Measurements from ENCODE around the gene POMT2.
"Not testable (repeated sequence)": the region's sequence is repeated elsewhere in the genome, so short reads cannot be mapped to it uniquely, and the experiment has no call there.

The POMT2 gene

GRCh38 chr14:77323571-77323970, 2.9 kb upstream of the POMT2 start:
- DNase-seq, result no peak

DNA sequence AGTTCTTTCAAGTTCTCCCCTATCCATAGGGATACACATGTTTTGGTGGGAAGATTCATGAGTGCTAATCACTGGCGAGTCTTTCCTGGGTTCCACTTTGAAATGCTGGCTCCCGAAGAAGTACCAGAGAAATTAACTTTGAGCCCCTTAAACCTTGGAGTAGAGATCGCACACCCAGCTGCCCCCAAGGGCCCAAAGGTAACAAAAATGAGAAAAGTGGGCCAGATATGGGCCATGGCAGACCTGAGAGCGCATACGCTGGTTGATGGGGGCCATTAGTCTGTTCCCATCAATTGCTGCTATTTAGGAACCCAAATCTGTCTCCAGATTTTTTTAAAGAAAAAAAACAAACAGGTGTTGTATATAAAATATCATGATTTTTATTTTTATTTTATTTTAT, 2.3 kb upstream of the POMT2 start:
- DNase-seq, result no peak

DNA sequence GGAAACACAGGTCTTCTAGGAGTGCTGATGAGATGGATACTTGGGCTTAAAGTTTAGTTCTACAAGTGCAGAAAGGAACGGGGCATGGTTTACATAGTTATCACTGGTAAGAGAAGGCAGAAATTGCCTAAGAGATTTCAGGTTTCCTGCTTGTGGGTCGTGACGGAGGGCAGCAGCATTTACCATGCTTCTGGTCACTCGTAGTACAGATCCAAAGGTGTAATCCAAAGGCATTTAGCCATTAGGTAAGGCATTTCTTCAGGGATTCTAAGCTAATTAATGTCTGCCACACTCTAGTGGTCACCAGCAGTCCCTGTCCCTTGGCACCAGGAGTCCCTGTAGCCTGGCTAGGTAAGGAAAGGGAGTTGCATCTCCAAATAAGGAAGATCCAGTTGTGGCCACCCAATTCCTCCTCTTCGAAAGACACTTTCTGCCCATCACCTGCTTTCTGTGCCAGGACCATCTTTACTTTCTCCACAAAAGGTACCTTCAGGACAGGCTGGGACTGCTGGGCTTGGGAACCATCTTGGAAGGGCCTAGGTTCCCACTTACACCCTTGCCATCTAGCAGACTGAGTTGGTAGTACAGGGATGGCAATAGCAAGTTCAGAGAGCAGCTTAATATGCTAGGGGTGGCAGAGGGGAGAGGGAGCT, 1.7 kb upstream of the POMT2 start:
- no peak for DNase-seq

GRCh38 chr14:77319422-77319821, 1.3 kb downstream of the POMT2 start:
- no peak for DNase-seq

DNA sequence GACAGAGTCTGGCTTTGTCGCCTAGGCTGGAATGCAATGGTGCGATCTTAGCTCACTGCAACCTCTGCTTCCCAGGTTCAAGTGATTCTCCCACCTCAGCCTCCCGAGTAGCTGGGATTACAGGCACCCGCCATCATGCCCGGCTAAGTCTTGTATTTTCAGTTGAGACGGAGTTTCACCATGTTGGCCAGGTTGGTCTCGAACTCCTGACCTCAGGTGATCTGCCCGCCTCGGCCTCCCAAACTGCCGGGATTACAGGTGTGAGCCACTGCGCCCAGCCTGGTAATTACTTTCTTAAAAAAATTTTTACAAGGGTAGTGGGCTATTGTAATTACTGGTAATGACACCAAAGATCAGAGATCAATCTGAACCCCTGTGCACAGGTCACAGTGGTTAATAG, 1.9 kb downstream of the POMT2 start:
- DNase-seq, result not testable (repeated sequence)

DNA sequence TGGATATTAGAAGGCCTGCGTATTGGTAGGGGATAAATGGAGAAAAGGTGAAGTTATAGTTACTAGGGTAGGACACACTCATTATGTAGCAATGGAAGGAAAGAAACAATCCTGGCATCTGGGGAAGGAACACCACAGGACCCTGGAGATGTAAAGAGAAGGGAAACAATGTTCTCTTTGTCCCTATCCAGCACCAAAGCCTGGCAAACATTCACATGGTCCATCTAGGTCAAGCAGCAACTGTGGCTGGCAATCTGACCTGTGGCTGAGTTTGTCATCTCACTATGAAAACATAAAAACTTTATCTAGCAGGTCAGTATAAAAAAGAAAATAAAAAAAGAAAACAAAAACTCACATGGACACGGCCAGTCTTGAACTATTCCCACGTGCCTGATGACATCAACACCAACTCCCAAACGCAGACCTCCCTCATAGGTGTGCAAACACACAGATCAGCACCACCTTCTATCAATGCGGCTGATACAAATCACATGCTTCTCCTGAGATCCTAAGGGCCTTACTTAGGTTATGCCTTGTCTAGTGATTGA, 2.6 kb downstream of the POMT2 start:
- DNase-seq, result no peak

DNA sequence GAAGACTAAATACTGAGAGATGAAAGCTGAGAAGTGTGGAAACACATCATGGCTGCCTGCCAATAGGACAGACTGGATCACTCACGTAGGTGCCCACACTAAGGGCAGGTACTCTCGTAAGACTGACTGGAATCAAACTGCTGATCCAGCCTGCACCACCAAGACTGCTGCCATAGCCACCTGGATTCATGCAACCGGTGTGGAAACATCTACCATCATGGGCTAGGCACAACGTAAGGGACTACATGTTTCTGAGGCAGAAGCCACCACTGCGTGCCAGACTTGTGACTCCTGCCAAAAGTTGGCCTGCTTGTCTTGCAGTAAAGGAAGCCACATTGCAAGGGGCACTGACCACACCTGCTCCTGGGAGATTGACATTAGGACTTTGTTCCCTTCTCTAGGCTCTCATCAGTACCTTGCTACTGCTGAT, 3.8 kb downstream of the POMT2 start:
- peak; percentile 51 for DNase-seq

DNA sequence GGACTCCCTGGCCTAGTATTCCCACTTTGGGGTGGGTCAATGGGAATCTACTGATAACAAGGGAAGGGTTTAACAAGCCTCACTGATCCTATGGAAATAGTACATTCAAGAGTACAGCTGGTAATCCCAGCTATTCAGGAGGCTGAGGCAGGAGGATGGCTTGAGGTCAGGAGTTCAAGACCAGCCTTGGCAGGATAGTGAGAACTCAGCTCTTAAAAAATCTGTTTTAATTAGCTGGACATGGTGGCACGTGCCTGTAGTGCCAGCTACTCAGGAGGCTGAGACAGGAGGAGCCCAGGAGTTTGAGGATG, 4.5 kb downstream of the POMT2 start:
- DNase-seq, result no peak

- peak; percentile 55 for DNase-seq
Observed at GRCh38 chr14:77314539-77315457, 5.9 kb downstream of the POMT2 start.

GRCh38 chr14:77314043-77314442, 6.6 kb downstream of the POMT2 start:
- no peak for DNase-seq

GRCh38 chr14:77313371-77313770, 7.3 kb downstream of the POMT2 start:
- DNase-seq, result no peak

- DNase-seq, result no peak
Observed at GRCh38 chr14:77311217-77311616, 9.5 kb downstream of the POMT2 start.

GRCh38 chr14:77310026-77310425, 10.7 kb downstream of the POMT2 start:
- no peak for DNase-seq

DNA sequence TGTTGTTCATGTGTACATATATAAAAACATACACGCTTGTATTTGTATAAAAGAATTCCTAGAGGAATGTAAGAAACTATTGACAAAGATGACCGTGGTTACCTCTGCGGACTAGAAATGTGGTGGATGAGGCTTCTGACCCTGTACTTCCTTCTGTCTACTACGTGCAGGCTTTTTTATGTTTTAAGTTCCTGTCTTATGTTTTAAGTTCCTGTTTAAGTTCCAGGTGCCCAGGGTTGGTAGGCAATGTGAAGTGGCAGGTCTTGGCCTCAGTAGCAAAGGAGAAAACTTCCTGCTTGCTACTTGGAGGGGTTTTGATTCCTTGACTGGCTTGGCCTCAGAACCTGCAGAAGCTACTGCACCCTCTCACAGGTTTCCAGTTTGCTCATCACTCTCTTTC, 11.6 kb downstream of the POMT2 start:
- DNase-seq, result no peak

GRCh38 chr14:77306851-77307496, 13.7 kb downstream of the POMT2 start:
- DNase-seq, result no peak

DNA sequence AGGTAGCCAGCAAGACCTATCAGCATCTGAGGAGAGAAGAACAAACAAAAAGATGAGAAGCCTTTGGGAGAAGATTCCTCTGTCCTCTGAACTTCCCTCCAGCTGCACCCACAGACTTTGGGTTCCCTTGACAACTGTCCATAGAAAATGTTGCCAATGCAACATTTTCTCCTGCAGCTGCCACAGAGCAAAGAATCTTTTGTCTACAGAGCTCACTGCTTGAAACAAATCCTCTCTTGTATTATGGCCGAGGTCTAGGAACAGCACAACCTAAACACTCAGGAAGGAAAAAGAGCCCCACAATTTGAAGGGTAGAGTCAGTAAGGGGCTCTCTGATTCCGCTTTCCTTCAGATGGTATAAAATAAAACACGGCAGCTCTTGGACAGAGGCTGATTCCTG, 14.3 kb downstream of the POMT2 start:
- no peak for DNase-seq

DNA sequence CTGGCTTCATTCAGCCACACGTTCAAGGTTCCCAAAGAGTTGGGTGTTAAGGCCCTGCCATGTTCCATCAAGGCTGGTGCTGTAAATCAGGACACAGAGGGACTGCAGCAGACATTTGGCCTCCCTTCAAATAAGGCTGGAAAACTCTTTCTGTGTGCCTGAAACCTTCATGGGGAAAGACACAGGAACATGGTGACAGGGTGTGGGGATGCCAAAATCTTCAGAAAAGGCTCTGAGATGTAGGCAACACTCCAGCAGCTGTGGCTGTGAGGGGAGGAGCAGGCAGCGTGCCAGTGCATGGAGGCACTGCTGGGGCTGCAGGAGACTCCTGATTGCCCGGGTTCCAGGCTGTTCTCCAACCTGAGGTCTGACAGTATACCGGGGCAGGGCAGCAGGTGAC, 15.0 kb downstream of the POMT2 start:
- DNase-seq, result no peak

GRCh38 chr14:77303417-77304156, 17.1 kb downstream of the POMT2 start:
- peak; percentile 84 for DNase-seq

DNA sequence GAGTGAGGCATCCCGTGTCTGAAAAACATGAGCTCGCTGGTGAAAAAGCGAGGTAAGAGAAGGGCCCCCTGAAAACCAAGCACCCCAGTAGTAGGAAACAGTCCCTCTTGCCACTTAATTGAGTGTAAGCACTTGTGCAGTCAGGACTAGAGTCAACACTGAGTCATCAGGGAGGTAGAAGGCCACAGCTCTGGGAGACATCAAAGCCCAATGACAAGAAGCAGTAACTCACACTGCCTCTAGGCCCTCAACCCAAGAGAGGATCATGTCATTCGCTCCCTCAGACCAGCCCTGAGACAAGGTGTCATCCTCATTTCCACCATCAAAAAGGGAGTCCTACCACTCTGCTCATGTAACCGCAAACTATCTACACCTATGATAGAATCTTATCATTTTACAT, 17.8 kb downstream of the POMT2 start:
- peak; percentile 16 for DNase-seq

DNA sequence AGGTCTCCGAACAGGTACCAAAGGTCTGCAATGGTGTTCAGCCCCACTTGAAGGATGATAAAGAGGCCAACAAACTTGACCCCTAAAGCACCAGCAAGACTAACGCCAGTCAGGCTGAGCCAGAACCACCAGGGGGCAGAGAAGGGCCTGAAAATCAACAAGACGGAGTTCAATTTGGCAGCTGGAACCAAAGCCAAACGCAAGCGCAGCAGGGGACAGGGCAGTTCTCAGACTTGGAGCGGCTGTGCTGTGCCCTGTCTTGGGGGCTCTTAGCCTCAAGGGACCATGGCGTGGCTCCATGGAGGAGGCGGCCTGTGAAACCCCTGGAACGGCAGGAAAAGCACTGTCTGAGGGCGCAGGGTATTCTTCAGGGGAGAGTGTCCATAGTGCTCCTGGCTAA, 19.6 kb downstream of the POMT2 start:
- peak; percentile 48 for DNase-seq

GRCh38 chr14:77299771-77300170, 20.9 kb downstream of the POMT2 start:
- no peak for DNase-seq

DNA sequence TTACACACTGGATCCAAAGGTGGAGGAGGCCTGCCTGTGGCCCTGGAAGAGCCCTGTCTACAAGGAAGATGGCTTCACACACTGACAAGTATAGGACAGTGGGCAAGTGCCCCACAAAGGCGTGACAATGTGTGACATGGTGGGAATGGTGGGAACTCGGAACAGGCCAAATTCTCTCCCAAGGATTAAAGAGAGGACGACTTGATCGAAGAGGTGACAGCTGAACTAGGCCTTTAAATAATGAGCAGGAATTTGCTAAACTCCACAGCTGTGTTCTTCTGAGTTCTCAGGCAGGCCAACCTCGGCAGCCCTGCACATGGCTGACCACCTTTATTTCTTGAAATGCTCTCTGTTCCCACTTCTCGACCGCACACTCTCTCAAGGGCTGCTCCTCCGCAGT, 23.8 kb downstream of the POMT2 start:
- no peak for DNase-seq

DNA sequence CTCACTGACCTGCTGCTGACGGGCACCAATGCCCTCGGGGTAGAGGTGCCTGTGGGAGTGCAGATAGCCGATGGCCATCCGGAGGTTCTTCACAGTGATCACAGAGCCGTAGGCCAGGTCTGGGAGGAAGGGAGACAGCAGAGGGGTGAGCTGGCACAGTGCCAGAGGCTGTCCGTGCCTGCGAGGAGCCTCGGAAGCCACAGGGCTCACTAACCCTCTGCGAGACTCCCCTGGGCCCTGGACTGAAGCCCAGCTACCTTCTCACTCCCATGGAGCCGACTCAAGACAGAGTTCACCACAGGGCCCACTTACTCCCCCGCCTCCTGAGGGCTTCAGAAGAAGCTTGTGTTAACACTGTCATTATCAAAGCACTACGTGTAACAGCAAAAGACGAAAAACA, 24.5 kb downstream of the POMT2 start:
- no peak for DNase-seq
